PC-3 (cell line): Measurements from ENCODE around the gene CLEC2A. TPM values are rescaled to one million over a fixed set of nuclear protein-coding genes. Genes with fewer than 3 reads are reported as not detected.
"Not testable (repeated sequence)": the region's sequence is repeated elsewhere in the genome, so short reads cannot be mapped to it uniquely, and the experiment has no call there.

Experiments
- ATAC-seq: fragments of 200-7000 bp; cut with Tn5 transposase; 2 replicates; pipeline ENCODE4 v1.9.1; 2020; ENCODE audit warnings: mild to moderate bottlenecking, moderate library complexity
- Bru-seq: library from RNA; stranded (reverse); fragments of 400-500 nt; gene quantifications from one replicate; lab custom pipeline; 2021; lab: Mats Ljungman, UMichigan
- BruChase-seq, 2 experiments: library from RNA; stranded (reverse); fragments of 400-500 nt; gene quantifications; one replicate each; lab custom pipeline; 2021; lab: Mats Ljungman, UMichigan
- BruUV-seq: library from RNA; stranded (reverse); fragments of 400-500 nt; replicated peaks from 2 replicates; lab custom pipeline; 2021; lab: Mats Ljungman, UMichigan
- CTCF ChIA-PET: fragments of 300-600 bp; sonication (Branson Sonifier 250); formaldehyde crosslinking; loops from one replicate; lab custom pipeline; 2022; ENCODE audit warnings: antibody characterized with exemption; lab: Charles Lee
- POLR2A ChIA-PET: fragments of 300-600 bp; sonication (Branson Sonifier 250); formaldehyde crosslinking; loops from one replicate; lab custom pipeline; 2022; ENCODE audit warnings: antibody characterized with exemption; ENCODE audit not compliant: unreplicated experiment; lab: Charles Lee
- DNase-seq: peaks from one replicate; pipeline ENCODE4 v3.0.0-alpha.2; 2015
- H2AFZ ChIP-seq: fragments of 300-600 bp; sonication (generic); 2 replicates; pipeline ENCODE4 v1.6.0; 2016; ENCODE audit warnings: antibody characterized with exemption, low read length
- H3F3A ChIP-seq: fragments of 300-600 bp; sonication (generic); one replicate; pipeline ENCODE4 v1.6.0; 2017; ENCODE audit warnings: antibody characterized with exemption, low read length, control low read depth, mild to moderate bottlenecking; ENCODE audit not compliant: unreplicated experiment
- H3K27ac ChIP-seq: fragments of 300-600 bp; sonication (generic); 2 replicates; pipeline ENCODE4 v1.5.1; 2016; ENCODE audit warnings: mild to moderate bottlenecking, low read length
- H3K27me3 ChIP-seq: fragments of 300-600 bp; sonication (generic); 2 replicates; pipeline ENCODE4 v1.6.1; 2016; ENCODE audit warnings: low read length, mixed read lengths
- H3K36me3 ChIP-seq: fragments of 300-600 bp; sonication (generic); 2 replicates; pipeline ENCODE4 v1.6.1; 2016; ENCODE audit warnings: low read depth, mixed run types, low read length, mixed read lengths
- H3K4me1 ChIP-seq: fragments of 300-600 bp; sonication (generic); 2 replicates; pipeline ENCODE4 v1.5.1; 2016; ENCODE audit warnings: low read length; ENCODE audit not compliant: insufficient read depth
- H3K4me2 ChIP-seq: fragments of 300-600 bp; sonication (generic); 2 replicates; pipeline ENCODE4 v1.6.0; 2016; ENCODE audit warnings: low read length
- H3K4me3 ChIP-seq: fragments of 300-600 bp; sonication (generic); 2 replicates; pipeline ENCODE4 v1.5.1; 2016; ENCODE audit warnings: mild to moderate bottlenecking, low read length, mixed read lengths
- H3K79me2 ChIP-seq: fragments of 300-600 bp; sonication (generic); 2 replicates; pipeline ENCODE4 v1.6.1; 2017; ENCODE audit warnings: low read length, mixed read lengths
- H3K9ac ChIP-seq: fragments of 300-600 bp; sonication (generic); 2 replicates; pipeline ENCODE4 v1.6.0; 2016; ENCODE audit warnings: mild to moderate bottlenecking, low read length
- H3K9me2 ChIP-seq: fragments of 300-600 bp; sonication (generic); replicated peaks from 2 replicates; pipeline ENCODE4 v1.6.1; 2016; ENCODE audit warnings: mixed run types, low read length, mixed read lengths
- H3K9me3 ChIP-seq: fragments of 300-600 bp; sonication (generic); 2 replicates; pipeline ENCODE4 v1.6.1; 2016; ENCODE audit warnings: low read length, mixed read lengths
- H4K20me1 ChIP-seq: fragments of 300-600 bp; sonication (generic); 2 replicates; pipeline ENCODE4 v1.6.1; 2016; ENCODE audit warnings: low read length, mixed read lengths
- EZH2 ChIP-seq: fragments of 300-600 bp; sonication (generic); IDR thresholded peaks from one replicate; pipeline ENCODE4 v1.6.1; 2017; ENCODE audit warnings: antibody characterized with exemption, mild to moderate bottlenecking, low read length; ENCODE audit not compliant: unreplicated experiment
- EZH2phosphoT487 ChIP-seq: fragments of 300-600 bp; sonication (generic); IDR thresholded peaks from 2 replicates; pipeline ENCODE4 v1.6.1; 2018; ENCODE audit warnings: mild to moderate bottlenecking, antibody characterized with exemption, low read length, borderline replicate concordance
- intact Hi-C: fragments of 100-400 bp; cut with micrococcal nuclease; formaldehyde crosslinking; loops from 2 replicates; pipeline ENCODE4 v1.9.0; 2023
- long read RNA-seq: library from polyadenylated mRNA; unstranded; transcript quantifications from one replicate; pipeline ENCODE4 v2.0.0, GENCODE V29; 2021; ENCODE audit not compliant: unreplicated experiment
- total RNA-seq: library from RNA; depleted of rRNA; stranded (reverse); fragments of >200 nt; gene quantifications from 2 replicates; pipeline ENCODE4 v1.2.3, GENCODE V29; 2014; rRNA removed
- TF ChIP-seq, protein P1 (sequence below): fragments of 300-600 bp; sonication (generic); conservative IDR thresholded peaks from 2 replicates; pipeline ENCODE4 v1.5.1; 2017; ENCODE audit warnings: antibody characterized with exemption, low read depth, mild to moderate bottlenecking, low read length

Gene CLEC2A, protein sequence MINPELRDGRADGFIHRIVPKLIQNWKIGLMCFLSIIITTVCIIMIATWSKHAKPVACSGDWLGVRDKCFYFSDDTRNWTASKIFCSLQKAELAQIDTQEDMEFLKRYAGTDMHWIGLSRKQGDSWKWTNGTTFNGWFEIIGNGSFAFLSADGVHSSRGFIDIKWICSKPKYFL
- not detected in 2 replicates for total RNA-seq
- Bru-seq, nascent RNA = not detected
- not detected for BruChase-seq, experiment 1, labeled RNA remaining after a 6-hour chase
- BruChase-seq, experiment 2, labeled RNA remaining after a 2-hour chase = not detected
- long read RNA-seq = 0 reads

DNA sequence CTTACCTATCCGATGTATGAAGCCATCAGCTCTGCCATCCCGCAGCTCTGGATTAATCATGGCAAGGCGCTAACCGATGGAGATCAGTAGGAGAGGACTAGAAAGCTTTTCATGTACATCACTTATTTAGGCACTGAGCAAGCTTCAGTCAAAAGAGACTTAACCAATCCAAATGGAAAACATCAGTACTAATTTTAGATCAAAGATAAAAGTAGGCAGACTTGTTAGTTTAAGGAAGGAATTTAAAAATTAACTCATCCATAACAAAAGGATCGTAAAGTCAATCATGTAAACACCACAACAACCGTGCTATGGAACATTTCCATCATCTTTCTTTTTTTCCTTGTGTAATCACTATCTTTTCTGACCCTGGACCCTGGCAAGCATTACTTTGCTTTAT lies at the start of gene CLEC2A:
Gene CLEC2A (minus strand): TSS at position 101 of the 400 bp plus-strand sequence. CDS start 41 bp downstream, at position 60.
- H3F3A ChIP-seq = no peaks in the 10 kb centered on the region
- H4K20me1 ChIP-seq = no peaks in the 10 kb centered on the region
- H3K79me2 ChIP-seq = no peaks in the 10 kb centered on the region
- no peak within 1 kb of the TSS for H2AFZ ChIP-seq
- no peak within 1 kb of the TSS for H3K4me3 ChIP-seq
- 0 out of 2 replicates have a peak, but pooled peaks cover 5% of the 10 kb centered on the region for H3K27me3 ChIP-seq
- H3K27ac ChIP-seq = no peak within 1 kb of the TSS
- TF ChIP-seq EZH2phosphoT487 (no peak), EZH2 (no peak)
- TF ChIP-seq, protein P1, sequence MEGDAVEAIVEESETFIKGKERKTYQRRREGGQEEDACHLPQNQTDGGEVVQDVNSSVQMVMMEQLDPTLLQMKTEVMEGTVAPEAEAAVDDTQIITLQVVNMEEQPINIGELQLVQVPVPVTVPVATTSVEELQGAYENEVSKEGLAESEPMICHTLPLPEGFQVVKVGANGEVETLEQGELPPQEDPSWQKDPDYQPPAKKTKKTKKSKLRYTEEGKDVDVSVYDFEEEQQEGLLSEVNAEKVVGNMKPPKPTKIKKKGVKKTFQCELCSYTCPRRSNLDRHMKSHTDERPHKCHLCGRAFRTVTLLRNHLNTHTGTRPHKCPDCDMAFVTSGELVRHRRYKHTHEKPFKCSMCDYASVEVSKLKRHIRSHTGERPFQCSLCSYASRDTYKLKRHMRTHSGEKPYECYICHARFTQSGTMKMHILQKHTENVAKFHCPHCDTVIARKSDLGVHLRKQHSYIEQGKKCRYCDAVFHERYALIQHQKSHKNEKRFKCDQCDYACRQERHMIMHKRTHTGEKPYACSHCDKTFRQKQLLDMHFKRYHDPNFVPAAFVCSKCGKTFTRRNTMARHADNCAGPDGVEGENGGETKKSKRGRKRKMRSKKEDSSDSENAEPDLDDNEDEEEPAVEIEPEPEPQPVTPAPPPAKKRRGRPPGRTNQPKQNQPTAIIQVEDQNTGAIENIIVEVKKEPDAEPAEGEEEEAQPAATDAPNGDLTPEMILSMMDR = no peak
- no peaks in the 10 kb centered on the region for H3K36me3 ChIP-seq
- CTCF ChIA-PET = no interaction called here
- no peak within 1 kb of the TSS for H3K9ac ChIP-seq
- 0 out of 2 replicates have a peak, but pooled peaks cover 5% of the 10 kb centered on the region for H3K4me1 ChIP-seq
- DNase-seq (no peak), ATAC-seq (no peak)
- intact Hi-C loops = no loop called here
- H3K9me3 ChIP-seq = no peaks in the 10 kb centered on the region
- POLR2A ChIA-PET = no interaction called here
- H3K4me2 ChIP-seq = no peak within 1 kb of the TSS
- no peaks in the 10 kb centered on the region for H3K9me2 ChIP-seq
- no TSS peak for BruUV-seq

DNA sequence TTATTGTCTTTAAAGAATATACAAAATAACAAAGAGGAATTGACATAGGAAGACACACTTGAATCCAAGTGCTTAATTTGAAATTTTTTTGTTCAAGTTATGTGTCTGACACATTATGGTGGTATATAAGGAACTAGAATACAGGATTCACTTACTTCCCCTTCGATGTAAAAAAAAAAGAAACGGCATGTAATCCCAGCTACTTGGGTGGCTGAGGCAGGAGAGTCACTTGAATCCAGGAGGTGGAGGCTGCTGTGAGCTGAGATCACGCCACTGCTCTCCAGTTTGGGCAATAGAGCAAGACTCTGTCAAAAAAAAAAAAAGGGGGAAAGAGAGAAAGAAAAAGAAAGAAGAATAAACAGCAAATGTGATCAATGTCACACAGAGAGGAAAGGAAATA lies 48.0 kb upstream of the CLEC2A start:
- Histone ChIP-seq H4K20me1 (no peaks in the 10 kb centered on the region), H3K27me3 (no peaks in the 10 kb centered on the region), H3K9ac (no peak overlapping the region), H3K9me2 (no peaks in the 10 kb centered on the region), H3K36me3 (no peaks in the 10 kb centered on the region), H3F3A (no peaks in the 10 kb centered on the region), H3K4me3 (no peak overlapping the region), H3K4me2 (no peak overlapping the region), H3K79me2 (no peaks in the 10 kb centered on the region), H2AFZ (no peak overlapping the region), H3K9me3 (no peaks in the 10 kb centered on the region), H3K27ac (no peak overlapping the region), H3K4me1 (no peaks in the 10 kb centered on the region)
- no peak for ATAC-seq
- intact Hi-C loops = no loop called here
- CTCF ChIA-PET = no interaction called here
- POLR2A ChIA-PET = no interaction called here
- no TSS peak for BruUV-seq
- TF ChIP-seq EZH2phosphoT487 = no peak
- TF ChIP-seq EZH2 = no peak
- TF ChIP-seq, protein P1 = no peak
- DNase-seq = no peak

DNA sequence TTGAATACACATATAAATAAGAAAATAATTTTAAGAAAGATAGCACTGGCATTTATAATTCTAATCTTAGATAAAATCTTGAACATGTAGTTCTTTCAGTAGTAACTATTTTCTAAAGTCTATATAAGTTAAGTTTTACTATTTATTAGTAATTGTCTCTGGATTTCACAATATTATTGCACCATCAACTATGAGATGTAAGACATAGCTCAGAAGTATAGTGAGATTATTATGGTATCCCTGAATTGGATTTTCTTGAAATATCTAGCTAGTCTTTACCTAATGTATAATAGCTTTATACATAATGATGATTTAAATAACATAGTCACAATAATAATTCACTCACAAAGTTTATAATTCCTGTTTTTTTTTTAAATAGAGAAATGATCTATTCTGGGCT lies 45.7 kb upstream of the CLEC2A start:
- CTCF ChIA-PET = no interaction called here
- Histone ChIP-seq H3K4me2 (no peak overlapping the region), H4K20me1 (no peaks in the 10 kb centered on the region), H3K9me2 (no peaks in the 10 kb centered on the region), H3F3A (no peaks in the 10 kb centered on the region), H3K9me3 (no peaks in the 10 kb centered on the region), H3K9ac (no peak overlapping the region), H3K4me3 (no peak overlapping the region), H2AFZ (no peak overlapping the region), H3K36me3 (no peaks in the 10 kb centered on the region), H3K4me1 (no peaks in the 10 kb centered on the region), H3K27me3 (no peaks in the 10 kb centered on the region), H3K27ac (no peak overlapping the region), H3K79me2 (no peaks in the 10 kb centered on the region)
- DNase-seq = no peak
- intact Hi-C loops = no loop called here
- ATAC-seq = no peak
- TF ChIP-seq EZH2phosphoT487 (no peak), EZH2 (no peak)
- TF ChIP-seq, protein P1 = no peak
- BruUV-seq = no TSS peak
- POLR2A ChIA-PET = no interaction called here

DNA sequence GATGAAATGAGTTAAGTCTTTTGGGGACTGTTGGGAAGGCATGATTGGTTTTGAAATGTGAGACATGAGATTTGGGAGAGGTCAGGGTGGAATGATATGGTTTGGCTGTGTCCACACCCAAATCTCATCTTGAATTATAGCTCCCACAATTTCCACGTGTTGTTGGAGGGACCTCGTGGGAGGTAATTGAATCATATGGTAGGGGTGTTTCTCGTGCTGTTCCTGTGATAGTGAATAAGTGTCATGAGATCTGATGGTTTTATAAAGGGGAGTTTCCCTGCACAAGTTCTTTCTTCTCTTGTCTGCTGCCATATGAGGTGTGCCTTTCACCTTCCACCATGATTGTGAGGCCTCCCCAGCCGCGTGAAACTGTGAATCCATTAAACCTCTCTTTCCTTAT lies 44.5 kb upstream of the CLEC2A start:
- H3K27me3 ChIP-seq, H3K4me3 ChIP-seq, H2AFZ ChIP-seq, H3F3A ChIP-seq, BruUV-seq, H3K9ac ChIP-seq, H3K9me2 ChIP-seq, H3K4me1 ChIP-seq, CTCF ChIA-PET, POLR2A ChIA-PET, H3K4me2 ChIP-seq, ATAC-seq, H3K36me3 ChIP-seq, H4K20me1 ChIP-seq, DNase-seq, H3K79me2 ChIP-seq, intact Hi-C loops, H3K27ac ChIP-seq, H3K9me3 ChIP-seq: not testable (repeated sequence)
